T-helper 1 cell (primary cell): Measurements from ENCODE around the gene CAMTA2.
"Not testable (repeated sequence)": the region's sequence is repeated elsewhere in the genome, so short reads cannot be mapped to it uniquely, and the experiment has no call there.

Experiments
- DNase-seq, 5 donors: peaks; one replicate each; pipeline ENCODE4 v3.0.0-alpha.2; 2012 to 2020
- total RNA-seq, 4 donors: gene quantifications; one replicate each; lab custom pipeline; 2026; lab: John Stamatoyannopoulos, UW

CAMTA2 gene, protein sequence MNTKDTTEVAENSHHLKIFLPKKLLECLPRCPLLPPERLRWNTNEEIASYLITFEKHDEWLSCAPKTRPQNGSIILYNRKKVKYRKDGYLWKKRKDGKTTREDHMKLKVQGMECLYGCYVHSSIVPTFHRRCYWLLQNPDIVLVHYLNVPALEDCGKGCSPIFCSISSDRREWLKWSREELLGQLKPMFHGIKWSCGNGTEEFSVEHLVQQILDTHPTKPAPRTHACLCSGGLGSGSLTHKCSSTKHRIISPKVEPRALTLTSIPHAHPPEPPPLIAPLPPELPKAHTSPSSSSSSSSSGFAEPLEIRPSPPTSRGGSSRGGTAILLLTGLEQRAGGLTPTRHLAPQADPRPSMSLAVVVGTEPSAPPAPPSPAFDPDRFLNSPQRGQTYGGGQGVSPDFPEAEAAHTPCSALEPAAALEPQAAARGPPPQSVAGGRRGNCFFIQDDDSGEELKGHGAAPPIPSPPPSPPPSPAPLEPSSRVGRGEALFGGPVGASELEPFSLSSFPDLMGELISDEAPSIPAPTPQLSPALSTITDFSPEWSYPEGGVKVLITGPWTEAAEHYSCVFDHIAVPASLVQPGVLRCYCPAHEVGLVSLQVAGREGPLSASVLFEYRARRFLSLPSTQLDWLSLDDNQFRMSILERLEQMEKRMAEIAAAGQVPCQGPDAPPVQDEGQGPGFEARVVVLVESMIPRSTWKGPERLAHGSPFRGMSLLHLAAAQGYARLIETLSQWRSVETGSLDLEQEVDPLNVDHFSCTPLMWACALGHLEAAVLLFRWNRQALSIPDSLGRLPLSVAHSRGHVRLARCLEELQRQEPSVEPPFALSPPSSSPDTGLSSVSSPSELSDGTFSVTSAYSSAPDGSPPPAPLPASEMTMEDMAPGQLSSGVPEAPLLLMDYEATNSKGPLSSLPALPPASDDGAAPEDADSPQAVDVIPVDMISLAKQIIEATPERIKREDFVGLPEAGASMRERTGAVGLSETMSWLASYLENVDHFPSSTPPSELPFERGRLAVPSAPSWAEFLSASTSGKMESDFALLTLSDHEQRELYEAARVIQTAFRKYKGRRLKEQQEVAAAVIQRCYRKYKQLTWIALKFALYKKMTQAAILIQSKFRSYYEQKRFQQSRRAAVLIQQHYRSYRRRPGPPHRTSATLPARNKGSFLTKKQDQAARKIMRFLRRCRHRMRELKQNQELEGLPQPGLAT
- 22.4 to 59.4 (median 32.1) reads per million in 4 donors for total RNA-seq

DNA sequence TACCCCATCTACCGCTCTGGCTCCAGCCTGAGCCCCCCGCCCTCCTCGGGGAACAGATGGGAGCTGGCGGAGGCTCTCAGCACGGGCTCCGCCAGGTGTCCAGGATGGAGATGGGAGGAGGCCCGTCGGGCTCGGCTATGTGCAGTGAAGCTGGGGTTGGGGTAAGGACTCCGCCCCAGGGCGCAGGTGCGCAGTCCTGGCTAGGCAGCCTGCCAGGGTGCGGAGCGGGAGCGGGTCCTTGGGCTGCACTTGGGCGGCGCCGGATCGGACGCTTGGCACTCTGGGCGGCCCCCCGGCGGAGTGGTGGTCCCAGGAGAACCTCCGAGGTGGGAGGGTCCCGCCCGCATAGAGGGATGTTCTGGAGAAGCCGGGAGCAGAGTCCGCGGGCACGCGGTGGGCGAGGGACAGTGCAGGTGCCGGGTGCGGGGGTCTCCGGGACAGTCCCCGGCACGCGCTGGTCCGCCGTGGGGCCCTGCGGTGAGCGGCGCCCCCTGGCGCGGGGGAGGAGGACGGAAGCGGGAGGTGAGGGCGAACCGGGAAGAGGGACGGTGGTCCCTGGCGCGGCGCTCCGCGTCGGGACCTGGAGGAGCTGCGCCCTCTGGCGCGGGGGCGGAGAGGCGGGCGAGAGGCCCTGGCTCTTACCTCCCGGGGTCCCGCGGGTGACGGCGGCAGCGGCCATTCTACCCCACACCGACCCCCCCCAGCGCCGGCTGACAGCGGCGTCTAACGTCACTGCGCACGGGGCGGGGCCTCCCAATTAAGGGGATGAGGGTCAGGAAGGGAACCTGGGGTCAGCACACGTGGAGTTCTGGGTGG, at the start of gene CAMTA2:
TSS of gene CAMTA2 (minus strand) at position 725 of the 816 bp plus-strand sequence. CDS start 1,453 bp downstream, outside the sequence.
- peak; percentile 71 to 85 (median 82) for DNase-seq

DNA sequence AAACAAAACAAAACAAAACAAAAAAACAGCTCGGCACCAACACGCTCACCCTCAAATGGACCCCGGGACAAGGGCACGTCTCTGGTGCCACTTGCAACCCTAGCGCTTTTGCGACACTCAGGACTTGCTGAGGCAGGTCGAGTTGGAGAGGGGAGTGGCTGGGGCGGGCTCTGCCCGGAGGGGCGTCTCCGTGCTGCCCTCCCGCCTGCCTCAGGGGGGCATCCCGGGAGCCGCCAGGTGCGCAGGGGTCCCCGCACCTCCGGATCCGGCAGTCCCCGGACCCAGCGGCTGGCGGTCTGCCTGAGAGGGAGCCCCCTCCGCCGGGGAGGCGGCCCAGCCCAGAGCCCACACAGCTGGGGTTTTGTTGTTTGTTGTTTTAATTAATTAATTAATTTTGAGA, 47.8 kb upstream of the CAMTA2 start, which contains the start of gene SLC52A1:
TSS of gene SLC52A1 (minus strand) at position 112 of the 400 bp plus-strand sequence. CDS start 820 bp downstream, outside the sequence.
- no peak for DNase-seq

DNA sequence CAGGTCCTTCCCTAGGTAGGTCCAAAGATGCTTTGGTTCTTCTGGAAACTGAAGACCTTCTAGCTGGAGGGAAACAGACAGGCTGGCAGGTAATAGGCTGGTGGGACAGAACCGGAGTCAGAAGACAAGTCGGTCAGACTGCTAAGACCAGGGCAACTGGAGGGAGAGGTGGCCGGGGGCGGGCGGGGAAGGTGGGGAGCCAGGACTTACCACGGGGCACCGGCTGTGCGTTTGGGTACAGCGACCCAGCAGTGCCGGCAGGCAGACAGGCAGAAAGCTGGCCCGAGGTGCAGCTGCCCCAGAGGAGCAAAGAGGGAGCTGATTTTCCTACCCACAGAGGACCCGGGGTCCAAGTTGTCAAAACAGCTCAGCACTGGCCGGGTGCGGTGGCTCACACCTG, 47.2 kb upstream of the CAMTA2 start:
- DNase-seq: no peak

DNA sequence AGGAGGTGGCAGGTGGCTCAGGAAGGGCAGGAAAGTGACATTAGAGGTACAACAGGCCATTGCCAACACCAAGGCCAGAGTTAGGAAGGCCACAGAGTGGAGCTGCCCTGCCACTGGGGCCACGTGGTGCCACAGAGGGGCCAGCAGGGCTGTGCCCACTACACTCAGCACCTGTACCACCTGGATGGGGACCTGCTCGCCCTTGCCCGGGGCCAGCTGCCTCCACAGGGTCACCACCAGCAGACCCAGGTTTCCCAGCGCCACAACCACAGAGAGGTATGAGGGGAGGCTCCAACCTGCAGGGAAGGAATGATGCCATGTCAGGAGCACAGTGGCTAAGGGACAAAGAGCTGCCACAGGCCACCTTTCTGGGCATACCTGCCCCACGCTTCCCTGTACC, 46.6 kb upstream of the CAMTA2 start:
- no peak for DNase-seq

DNA sequence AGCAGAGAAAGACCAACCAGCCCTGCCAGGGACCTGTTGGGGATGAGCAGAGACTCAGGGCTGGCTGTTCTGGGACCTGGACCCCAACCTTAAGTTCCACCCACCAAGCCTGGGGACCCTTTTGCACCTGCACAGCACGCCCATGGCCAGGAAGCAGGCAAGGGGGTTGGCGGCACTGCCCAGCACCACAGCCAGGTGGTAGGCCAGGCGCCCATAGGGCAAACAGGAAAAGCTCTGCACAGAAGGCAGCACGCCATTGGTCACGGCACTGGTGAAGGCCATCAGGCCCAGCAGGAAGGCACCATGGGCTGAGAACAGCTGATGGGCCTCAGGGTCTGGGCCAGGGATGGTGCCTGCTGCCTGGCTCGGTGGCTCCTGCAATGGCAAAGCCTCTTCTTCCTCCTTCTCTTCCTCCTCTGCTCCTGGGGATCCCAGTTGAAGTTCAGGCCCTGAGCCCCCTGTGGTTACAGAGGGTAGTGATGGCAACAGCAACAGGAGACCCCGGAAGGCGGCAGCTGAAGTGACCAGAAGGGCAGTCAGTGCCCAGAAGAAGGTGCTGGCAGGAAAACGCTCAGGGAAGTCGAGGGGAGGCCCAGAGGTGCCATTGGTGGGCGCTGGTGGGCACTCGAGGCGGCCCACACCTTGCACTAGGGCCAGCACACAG, 46.0 kb upstream of the CAMTA2 start:
- DNase-seq: no peak

DNA sequence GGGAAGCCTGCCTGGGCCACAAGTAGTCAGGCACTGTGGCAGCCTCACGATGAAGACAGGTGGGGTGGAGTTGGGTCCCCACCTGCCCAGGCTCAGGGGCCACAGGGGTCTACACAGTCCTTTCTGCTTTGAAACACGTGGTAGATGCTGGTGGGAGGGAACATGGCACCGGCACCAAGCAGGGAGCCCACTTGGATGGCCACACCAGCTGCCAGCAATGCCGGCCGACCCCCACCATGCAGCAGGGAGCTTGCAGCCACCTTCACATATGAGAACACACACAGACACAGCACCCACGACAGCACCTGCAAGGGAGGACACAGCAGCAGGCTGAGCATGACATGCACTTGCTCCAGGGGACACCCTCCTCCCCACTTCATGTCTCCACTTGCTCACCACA, 45.4 kb upstream of the CAMTA2 start:
- no peak for DNase-seq

DNA sequence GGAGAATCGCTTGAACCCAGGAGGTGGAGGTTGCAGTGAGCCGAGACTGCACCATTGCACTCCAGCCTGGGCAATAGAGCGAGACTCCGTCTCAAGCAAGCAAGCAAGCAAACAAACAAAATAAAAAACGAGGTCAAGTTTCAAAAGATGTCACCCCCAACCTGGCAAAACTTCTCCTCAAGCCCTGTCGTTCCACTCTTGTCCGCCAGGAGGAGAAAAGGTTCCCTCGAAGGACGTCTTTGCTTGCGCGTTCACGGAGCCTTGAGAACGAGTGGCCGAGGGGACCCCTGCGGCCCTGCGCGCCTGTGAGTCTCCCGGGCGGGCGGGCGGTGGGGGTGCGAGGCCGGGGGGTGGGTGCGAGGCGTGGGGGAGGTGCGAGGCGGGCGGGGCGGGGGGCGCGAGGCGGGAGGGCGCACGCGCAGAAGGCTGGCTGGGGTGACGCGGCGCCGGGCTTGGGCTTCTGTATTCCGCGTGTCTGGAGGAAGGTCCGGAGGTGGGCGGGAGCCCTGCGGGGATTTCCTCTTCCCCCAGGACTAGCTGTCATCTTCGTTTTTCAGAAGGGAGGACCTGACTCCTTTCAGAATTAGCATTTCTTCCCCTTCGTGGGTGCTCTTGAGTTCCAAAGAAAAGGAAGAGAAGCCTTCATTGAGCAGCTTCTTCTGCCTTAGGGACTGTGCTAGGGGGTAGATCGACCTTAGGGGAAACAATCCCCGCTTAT, 44.0 kb upstream of the CAMTA2 start:
- DNase-seq: peak; percentile 56 to 81 (median 73)

DNA sequence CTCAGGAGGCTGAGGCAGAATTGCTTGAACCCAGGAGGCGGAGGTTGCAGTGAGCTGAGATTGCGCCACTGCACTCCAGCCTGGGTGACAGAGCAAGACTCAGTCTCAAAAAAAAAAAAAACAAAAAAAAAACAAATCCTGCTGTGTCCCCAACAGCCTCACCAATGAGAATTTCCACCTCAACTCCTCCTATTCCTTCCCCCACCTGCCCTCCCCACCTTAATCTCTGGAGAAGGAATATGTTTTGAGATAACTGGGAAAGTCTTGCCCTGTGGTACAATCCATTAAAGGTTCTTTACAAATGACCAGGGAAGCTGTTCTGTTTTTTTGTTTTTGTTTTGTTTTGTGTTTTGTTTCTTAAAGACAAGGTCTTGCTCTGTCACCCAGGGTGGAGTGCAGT, 42.7 kb upstream of the CAMTA2 start:
- DNase-seq: not testable (repeated sequence)

DNA sequence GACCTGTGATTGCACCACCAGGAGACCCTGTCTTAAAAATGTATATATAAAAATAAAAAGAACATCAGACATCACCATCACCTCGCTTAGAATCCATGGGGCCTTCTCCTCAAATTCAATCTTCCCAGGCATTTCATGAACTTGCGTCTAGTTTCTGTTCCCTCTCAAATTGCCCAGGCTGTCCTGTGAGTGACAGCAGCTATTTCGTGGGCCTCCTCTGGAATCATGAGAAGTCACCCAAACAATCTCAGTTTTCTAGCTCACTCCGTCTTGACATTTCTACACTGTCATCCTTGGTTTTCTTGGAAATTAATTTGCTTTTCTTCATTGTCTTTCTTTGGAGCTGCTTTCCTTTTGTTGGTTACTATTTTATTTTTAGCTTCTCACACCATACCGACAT, 40.4 kb upstream of the CAMTA2 start:
- no peak for DNase-seq

DNA sequence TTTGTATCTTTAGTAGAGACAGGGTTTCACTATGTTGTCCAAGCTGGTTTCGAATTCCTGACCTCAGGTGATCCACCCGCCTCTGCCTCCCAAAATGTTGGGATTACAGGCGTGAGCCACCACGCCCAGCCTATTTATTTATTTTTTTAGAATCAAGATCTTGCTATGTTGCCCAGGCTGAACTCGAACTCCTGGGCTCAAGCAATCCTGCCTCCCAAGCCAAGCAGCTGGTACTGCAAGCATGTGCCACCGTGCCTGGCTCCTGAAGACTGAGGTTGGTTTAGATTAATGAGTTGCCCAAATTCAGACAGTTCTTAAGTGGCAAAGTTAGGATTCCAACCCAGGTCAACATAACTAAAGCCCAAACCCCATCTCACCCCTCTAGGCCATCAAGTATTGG, 39.8 kb upstream of the CAMTA2 start:
- DNase-seq: no peak

DNA sequence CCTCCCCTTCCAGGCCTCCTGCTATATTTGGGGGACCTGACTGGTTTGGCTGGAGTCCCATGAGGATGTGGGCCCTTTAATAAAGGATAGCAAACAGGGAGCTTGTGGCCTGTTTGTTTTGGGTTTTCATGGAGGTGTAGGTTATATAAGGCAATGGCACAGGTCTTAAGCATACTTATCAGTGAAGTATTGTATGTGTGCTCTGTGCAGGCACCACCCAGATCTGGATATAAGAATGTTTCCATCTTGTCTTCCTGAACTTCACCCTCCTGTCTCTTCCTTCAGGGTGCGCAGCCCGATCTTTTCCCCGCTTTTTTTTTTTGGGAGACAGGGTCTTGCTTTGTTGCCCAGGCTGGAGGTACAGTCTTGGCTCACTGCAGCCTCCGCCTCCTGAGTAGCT, 37.1 kb upstream of the CAMTA2 start:
- no peak for DNase-seq

DNA sequence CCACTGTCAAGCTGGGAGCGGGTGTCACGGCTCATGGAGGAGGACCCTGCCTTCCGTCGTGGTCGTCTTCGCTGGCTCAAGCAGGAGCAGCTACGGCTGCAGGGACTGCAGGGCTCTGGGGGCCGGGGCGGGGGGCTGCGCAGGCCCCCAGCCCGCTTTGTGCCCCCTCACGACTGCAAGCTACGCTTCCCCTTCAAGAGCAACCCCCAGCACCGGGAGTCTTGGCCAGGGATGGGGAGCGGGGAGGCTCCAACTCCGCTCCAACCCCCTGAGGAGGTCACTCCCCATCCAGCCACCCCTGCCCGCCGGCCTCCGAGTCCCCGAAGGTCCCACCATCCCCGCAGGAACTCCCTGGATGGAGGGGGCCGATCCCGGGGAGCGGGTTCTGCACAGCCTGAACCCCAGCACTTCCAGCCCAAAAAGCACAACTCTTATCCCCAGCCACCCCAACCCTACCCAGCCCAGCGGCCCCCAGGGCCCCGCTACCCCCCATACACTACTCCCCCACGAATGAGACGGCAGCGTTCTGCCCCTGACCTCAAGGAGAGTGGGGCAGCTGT, 36.2 kb upstream of the CAMTA2 start:
- no peak for DNase-seq

DNA sequence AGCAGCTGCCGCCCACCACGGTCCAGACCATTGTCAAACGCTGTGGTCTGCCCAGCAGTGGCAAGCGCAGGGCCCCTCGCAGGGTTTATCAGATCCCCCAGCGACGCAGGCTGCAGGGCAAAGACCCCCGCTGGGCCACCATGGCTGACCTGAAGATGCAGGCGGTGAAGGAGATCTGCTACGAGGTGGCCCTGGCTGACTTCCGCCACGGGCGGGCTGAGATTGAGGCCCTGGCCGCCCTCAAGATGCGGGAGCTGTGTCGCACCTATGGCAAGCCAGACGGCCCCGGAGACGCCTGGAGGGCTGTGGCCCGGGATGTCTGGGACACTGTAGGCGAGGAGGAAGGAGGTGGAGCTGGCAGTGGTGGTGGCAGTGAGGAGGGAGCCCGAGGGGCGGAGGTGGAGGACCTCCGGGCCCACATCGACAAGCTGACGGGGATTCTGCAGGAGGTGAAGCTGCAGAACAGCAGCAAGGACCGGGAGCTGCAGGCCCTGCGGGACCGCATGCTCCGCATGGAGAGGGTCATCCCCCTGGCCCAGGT, 34.8 kb upstream of the CAMTA2 start:
- no peak for DNase-seq

DNA sequence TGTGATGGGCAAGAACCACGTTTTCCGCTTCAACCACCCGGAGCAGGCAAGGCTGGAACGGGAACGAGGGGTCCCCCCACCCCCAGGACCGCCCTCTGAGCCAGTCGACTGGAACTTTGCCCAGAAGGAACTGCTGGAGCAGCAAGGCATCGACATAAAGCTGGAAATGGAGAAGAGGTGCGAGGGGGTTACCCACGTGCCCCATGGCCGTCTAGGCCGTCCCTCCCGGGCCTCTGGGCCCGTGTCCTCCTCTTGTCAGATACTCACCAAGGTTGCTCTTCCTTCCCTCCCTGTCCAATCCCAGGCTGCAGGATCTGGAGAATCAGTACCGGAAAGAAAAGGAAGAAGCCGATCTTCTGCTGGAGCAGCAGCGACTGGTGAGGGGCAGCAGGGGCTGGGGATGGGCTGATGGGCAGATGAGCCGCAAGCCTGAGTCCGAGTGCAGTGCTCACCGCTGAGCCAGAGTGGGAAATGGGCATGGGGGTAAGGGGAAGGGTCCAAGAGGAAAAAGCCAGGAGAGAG, 33.1 kb upstream of the CAMTA2 start:
- DNase-seq: no peak

DNA sequence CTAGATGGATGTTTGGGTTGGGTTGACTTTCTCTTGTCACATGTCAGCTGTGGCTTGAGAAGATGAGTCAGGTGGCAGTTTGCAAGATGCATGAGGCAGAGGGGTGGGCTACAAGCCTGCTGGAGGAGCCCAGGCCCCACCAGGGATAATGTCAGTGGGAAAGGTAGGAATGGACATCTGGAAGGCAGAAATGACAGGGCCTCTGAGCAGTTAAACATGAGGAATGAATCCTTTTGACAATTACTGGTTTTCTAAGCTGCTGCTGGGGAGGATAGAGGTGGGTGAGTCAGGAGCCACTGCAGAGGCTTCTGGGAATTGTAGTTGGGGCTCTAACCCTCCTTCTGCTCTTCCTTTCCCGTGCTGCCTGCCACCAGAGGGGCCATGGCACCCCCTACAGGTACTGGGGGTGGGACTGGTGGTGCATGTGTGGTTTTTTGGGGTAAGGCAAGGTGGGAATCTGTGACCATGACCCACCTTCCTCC, 32.0 kb upstream of the CAMTA2 start:
- DNase-seq: peak in 1 of 5 donors; percentile 47

DNA sequence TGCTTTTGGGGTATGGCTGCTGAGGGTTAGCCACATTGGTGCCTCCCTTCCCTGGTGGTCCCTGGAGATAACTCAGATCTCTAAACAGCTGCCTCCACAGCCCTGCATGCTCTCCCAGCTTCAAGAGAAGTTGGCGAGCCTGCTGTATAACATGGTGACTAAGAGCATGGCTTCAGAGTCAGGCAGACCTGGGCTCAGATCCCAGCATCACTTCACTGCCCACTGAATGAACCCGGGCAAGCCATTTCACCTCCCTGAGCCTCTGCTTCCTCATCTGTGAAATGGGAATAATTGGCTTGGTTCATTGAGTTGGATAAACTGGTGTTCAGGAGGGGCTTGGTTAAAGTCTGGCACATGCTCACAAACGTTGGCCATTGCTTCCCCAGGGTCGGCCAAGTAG, 26.9 kb upstream of the CAMTA2 start:
- DNase-seq: no peak

DNA sequence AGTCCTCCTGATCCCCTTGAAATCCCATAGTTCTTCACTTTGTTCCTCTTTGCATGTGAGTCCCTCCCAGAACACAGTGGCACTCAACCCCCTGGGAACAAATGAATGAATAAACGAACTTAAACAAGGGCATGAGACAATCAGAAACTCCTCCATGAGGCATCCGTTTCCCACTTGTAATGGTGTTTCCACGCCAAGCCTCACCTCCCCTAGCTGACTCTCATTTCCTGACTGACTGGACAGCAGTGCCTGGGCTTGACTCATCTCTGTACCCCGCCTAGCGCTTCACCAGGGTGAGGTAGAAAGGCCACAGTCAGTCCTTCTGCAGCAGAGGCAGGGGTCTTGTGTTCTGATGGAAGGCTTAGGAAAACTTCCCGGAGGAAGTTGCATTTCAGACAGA, 24.5 kb upstream of the CAMTA2 start:
- DNase-seq: peak in 1 of 5 donors; percentile 70

DNA sequence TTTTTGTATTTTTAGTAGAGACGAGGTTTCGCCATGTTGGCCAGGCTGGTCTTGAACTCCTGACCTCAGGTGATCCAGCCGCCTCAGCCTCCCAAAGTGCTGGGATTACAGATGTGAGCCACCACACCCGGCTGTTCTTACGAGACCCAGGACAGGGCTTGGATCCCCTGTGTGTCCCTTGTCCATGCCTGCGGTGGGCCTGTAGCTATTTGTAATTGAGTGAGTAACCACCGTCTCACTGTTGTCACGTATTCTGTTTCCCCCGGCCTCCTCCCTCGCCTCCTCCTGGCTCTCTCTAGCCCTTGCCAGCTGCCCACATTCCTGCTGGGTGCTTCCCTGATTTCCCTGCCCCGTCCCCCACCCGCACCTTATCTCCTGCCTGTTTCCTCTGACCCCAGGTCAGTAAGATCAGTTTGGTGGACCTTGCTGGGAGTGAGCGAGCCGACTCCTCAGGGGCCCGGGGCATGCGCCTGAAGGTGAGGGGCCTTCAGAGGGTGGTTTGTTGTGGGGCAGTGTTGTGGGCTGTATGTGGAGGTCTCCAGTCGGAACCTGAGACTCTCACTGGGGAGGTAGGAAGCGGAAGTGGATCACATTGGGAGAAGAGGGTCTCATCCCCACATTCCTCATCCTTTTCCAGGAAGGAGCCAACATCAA, 15.9 kb upstream of the CAMTA2 start:
- no peak for DNase-seq
